ENCODE data around the gene METTL23.

DNA sequence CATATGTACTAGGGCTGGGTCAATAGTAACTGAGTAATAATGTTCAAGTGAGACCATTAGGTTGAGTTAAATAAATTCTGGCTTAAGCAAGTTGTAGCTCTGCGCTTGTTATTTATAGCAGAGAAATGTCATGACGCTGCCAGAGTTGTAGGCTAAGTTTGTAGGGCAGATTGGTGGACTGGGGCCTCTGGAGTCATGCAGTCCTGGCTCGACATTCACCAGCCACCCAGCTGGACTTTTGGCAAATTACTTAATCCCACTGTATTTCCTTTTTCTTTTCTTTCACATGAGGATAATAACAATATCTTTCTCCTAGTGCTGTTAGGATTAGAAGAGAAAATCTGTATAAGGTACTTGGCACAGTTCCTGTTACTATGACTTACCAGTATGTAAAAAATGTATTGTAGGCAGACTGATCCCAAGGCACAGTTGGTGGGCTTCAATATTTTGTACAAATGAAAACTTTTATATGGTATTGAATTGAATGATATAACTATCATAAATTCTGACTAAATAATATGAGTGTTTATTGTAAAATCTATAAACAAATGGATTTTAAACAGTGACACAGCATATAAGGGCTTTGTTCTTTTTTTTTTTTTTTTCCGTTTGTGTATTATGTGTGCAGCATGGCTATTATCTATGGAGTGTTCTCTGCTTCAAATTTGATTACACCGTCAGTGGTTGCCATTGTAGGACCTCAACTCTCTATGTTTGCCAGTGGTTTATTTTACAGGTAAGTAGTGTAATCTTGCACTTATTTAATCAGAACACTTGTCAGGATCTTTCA, 13.9 kb downstream of the METTL23 start:
- TF ChIP-seq EZH2phosphoT487 (IDR thresholded peaks at IDR 0.05; ENCODE audit: borderline replicate concordance, low read length): no peak
- TF ChIP-seq, protein P1, sequence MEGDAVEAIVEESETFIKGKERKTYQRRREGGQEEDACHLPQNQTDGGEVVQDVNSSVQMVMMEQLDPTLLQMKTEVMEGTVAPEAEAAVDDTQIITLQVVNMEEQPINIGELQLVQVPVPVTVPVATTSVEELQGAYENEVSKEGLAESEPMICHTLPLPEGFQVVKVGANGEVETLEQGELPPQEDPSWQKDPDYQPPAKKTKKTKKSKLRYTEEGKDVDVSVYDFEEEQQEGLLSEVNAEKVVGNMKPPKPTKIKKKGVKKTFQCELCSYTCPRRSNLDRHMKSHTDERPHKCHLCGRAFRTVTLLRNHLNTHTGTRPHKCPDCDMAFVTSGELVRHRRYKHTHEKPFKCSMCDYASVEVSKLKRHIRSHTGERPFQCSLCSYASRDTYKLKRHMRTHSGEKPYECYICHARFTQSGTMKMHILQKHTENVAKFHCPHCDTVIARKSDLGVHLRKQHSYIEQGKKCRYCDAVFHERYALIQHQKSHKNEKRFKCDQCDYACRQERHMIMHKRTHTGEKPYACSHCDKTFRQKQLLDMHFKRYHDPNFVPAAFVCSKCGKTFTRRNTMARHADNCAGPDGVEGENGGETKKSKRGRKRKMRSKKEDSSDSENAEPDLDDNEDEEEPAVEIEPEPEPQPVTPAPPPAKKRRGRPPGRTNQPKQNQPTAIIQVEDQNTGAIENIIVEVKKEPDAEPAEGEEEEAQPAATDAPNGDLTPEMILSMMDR (conservative IDR thresholded peaks at IDR 0.05; ENCODE audit: low read depth, low read length): no peak
